GM12874 (cell line): ENCODE data around the gene CEMIP.

Experiments
- TF ChIP-seq, protein P1 (sequence below): IDR thresholded peaks from 2 replicates; pipeline ENCODE4 v1.5.1; 2011; ENCODE audit warnings: low read depth, mild to moderate bottlenecking, control low read depth, low read length, moderate library complexity; ENCODE audit not compliant: insufficient read depth

Gene CEMIP

DNA sequence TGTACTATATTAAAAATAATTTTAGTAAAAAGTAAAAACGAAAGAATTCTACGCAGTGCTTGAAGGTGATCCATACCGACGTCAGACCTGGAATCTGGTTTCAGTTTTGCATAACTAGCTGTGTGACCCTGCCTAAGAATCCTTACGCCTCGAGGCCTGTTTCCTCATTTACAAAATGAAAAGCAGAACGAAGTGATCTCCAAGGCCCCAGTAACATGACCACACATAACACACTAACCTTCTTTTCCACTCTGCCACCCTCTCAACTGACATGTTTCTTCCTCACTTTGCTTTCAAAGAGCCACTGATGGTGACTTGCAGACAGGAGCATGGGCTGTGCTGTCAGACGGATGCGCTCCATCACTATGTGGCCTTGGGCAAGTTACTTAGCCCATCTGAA lies 205.7 kb downstream of the CEMIP start:
- TF ChIP-seq, protein P1, sequence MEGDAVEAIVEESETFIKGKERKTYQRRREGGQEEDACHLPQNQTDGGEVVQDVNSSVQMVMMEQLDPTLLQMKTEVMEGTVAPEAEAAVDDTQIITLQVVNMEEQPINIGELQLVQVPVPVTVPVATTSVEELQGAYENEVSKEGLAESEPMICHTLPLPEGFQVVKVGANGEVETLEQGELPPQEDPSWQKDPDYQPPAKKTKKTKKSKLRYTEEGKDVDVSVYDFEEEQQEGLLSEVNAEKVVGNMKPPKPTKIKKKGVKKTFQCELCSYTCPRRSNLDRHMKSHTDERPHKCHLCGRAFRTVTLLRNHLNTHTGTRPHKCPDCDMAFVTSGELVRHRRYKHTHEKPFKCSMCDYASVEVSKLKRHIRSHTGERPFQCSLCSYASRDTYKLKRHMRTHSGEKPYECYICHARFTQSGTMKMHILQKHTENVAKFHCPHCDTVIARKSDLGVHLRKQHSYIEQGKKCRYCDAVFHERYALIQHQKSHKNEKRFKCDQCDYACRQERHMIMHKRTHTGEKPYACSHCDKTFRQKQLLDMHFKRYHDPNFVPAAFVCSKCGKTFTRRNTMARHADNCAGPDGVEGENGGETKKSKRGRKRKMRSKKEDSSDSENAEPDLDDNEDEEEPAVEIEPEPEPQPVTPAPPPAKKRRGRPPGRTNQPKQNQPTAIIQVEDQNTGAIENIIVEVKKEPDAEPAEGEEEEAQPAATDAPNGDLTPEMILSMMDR: no peak

DNA sequence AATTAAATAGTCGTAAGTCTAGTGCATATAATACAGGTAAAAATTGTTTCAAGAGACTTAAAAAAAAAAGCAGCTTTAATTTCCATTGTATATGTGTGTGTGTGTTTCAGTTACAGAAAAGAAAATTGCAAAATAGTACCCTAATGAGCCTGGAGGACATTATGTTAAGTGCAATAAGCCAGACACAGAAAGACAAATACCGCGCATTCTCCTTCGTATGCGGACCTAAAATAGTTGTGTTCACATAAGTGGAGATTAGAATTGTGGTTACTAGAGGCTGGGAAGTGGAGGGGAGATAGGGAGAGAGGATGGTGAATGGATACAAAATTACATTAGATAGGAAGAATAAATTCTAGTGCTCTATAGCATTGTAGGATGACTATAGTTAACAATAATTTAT lies 206.8 kb downstream of the CEMIP start:
- TF ChIP-seq, protein P1: no peak

DNA sequence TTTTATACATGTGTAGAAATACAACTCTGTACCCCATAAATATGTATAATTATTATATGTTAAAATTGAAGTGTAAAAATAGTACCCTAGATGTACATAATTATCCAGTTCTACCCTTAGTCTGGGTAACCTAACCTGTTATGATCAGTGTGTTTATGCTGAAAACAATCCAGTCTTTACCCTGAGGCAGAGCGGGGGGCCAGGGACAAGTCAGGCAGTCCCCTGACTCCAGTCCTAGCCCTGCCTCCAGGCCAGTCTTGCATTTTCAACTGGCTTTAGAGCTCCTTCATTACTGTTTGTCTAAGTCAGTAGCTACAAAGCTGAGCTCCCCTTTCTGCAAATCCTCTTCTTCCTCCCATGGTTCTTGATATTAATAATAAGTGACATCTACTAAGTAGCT lies 207.3 kb downstream of the CEMIP start:
- TF ChIP-seq, protein P1: no peak

DNA sequence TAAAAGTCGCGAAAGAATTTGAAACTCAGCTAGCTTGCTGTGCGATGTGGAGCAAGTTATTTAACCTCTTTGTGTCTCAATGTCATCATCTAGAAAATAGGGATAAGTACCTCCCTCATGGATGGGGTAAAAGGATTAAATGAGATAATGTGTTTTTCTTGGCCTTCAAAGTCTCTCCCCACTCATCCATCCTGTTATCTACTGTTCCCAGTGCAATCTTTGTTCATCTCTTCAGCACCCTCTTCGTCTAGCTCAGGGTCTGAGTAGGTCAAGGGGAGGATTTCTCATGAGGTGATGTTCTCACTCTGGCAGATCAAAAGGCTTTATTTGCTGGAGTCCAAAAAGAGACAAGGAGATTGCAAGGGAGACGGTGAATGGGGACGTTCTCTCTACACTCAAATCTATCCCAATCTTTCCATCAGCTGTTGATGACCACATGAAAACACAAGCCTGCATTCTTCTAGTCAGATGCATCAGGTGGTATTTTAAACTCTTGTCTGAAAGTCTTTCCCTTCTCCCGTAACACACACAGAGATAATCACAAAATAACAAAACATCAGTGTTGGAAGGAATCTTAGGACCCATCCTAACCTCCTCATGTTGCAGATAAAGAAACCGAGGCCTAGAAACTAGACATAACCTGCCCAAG lies 209.1 kb downstream of the CEMIP start:
- TF ChIP-seq, protein P1: no peak

DNA sequence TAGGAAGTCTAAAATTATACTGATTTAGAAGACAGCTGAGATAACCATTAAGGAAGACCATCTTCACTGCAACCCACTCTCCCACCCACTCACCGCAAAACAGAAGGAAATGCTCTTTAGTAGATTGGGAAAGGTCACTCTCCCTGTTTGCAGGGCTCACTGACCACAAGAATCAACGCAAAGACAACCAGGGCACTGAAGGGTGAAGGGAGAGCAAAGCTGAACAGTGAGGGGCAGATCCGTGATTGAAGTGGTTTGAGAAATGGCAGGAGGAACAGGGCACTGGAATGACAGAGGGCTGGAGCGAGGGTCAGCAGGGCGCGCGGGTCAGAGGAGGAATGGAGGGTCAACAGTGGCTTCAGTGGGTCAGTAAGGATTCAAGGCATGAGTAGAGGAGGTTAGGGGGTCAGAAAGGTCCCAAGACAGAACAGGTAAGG lies 209.9 kb downstream of the CEMIP start:
- TF ChIP-seq, protein P1: no peak

DNA sequence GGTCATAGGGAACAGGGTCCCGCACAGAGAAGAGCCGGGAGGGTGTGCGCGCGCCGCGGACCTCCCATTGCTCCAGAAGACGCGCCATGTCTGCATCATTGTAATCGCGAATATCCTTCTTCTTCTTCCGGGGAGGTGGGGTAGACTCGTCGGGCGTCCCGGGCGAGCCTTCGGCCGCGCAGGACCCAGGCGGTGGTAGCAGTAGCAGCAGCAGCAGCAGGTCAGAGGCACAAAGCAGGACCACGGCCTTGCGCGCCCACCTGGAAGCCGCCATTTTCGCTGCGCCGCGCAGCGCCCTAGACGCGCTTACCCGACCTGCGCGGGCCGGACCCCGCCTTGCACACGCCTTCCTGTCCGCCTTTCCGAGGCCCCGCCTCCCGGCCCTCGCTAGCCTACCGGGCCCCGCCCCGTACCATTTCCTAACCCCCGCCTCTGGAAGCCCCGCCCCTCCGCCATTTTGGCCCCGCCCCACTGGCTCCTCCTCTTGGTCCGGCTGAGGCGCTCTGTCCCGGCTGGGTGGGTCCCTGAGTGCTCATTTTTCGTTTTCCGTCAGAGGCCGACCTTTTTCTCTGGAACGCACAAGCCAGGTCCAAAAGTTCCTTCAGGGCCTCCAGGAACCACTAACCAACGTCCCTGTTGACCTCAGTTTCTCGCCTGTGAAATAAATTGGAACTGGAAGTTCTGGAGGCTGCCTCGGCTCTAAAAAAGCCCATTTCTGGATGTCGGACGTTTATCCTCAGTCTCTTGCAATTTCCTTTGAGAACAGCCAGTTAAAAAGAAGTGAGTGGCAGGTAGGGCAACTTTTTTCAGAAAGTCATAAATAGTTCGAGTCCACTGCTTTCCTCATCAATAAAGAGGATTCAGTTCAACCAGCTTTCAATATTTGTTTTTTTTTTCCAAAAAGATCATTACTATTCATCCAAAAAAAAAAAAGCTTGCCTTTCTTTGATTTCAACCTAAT lies 210.6 kb downstream of the CEMIP start, which contains the start of gene MESD:
TSS of gene MESD (minus strand) at position 302 of the 961 bp plus-strand sequence. CDS start at position 274, 28 bp downstream.
- TF ChIP-seq, protein P1: no peak

DNA sequence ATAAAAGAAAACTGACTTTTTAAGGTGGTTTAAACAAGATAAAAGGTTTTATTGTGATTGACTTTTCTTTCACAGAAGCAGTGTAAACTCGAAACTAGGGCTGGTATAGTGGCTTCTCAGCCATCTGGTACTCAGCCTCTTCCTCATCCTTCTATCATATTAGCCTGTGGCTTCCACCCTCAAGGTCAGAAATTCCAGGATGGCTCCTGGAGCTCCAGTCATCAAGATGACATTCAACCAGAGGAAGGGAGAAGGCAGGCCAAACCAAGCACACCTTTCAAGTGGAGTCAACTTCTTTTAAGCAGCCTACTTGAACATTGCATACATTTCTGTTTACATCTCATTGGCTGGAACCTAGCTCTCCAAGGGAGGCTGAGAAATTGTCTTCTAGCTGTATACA lies 211.8 kb downstream of the CEMIP start:
- TF ChIP-seq, protein P1: no peak
